ENCODE results near the gene IFIT2.

IFIT2 gene

GRCh38 chr10:89258881-89259280, 43.0 kb upstream of the IFIT2 start:
- no peak for DNase-seq (ENCODE audit: low read depth)
- in situ Hi-C loops (cut with HindIII; ENCODE audit: low sequenced_read_pairs): no loop called here
- no peak for TF ChIP-seq CTCF (IDR thresholded peaks at IDR 0.05; ENCODE audit: low read depth, low read length, missing control alignments)
- no peak overlapping the region for H3K4me3 ChIP-seq (ENCODE audit: low read depth, low read length)

GRCh38 chr10:89262086-89263051, 39.5 kb upstream of the IFIT2 start:
- DNase-seq (ENCODE audit: low read depth): no peak
- H3K4me3 ChIP-seq (ENCODE audit: low read depth, low read length): no peak overlapping the region
- no peak for TF ChIP-seq CTCF (IDR thresholded peaks at IDR 0.05; ENCODE audit: low read depth, low read length, missing control alignments)
- in situ Hi-C loops (cut with HindIII; ENCODE audit: low sequenced_read_pairs): no loop called here

GRCh38 chr10:89263091-89263490, 38.8 kb upstream of the IFIT2 start:
- in situ Hi-C loops (cut with HindIII; ENCODE audit: low sequenced_read_pairs): no loop called here
- no peak for DNase-seq (ENCODE audit: low read depth)
- no peak overlapping the region for H3K4me3 ChIP-seq (ENCODE audit: low read depth, low read length)
- TF ChIP-seq CTCF (IDR thresholded peaks at IDR 0.05; ENCODE audit: low read depth, low read length, missing control alignments): no peak

GRCh38 chr10:89263531-89263930, 38.3 kb upstream of the IFIT2 start:
- TF ChIP-seq CTCF (IDR thresholded peaks at IDR 0.05; ENCODE audit: low read depth, low read length, missing control alignments): no peak
- in situ Hi-C loops (cut with HindIII; ENCODE audit: low sequenced_read_pairs): no loop called here
- H3K4me3 ChIP-seq (ENCODE audit: low read depth, low read length): no peak overlapping the region
- no peak for DNase-seq (ENCODE audit: low read depth)

- H3K4me3 ChIP-seq (ENCODE audit: low read depth, low read length): no peak overlapping the region
- no peak for DNase-seq (ENCODE audit: low read depth)
- in situ Hi-C loops (cut with HindIII; ENCODE audit: low sequenced_read_pairs): no loop called here
- TF ChIP-seq CTCF (IDR thresholded peaks at IDR 0.05; ENCODE audit: low read depth, low read length, missing control alignments): no peak
These were observed 35.0 kb upstream of the IFIT2 start for GRCh38 chr10:89266721-89267453.

GRCh38 chr10:89269433-89270152, 32.3 kb upstream of the IFIT2 start:
- no peak overlapping the region for H3K4me3 ChIP-seq (ENCODE audit: low read depth, low read length)
- in situ Hi-C loops (cut with HindIII; ENCODE audit: low sequenced_read_pairs): no loop called here
- no peak for DNase-seq (ENCODE audit: low read depth)
- TF ChIP-seq CTCF (IDR thresholded peaks at IDR 0.05; ENCODE audit: low read depth, low read length, missing control alignments): no peak

Measured in astrocyte of the cerebellum (primary cell).